ENCODE measurements around the gene DTD1. TPM values are rescaled to one million over a fixed set of nuclear protein-coding genes. Genes with fewer than 3 reads are reported as not detected.

Gene DTD1
- polyA plus RNA-seq, 1 of the 3 experiments (the other 2 are of a cell fraction) = 81.1 TPM

- H3K79me2 ChIP-seq (ENCODE audit: insufficient read depth) = no peaks in the 10 kb centered on the region; the same call in 1 of the 2 replicates
- H4K20me1 ChIP-seq (ENCODE audit: insufficient read depth) = no peaks in the 10 kb centered on the region
- POLR2A ChIA-PET = no interaction called here
- H3K4me1 ChIP-seq (ENCODE audit: control insufficient read depth in 1 of 2, insufficient read depth in 2 of 2, low read depth in 1 of 2, low read length in 1 of 2) = no peaks in the 10 kb centered on the region
- H3K9me3 ChIP-seq = 0 out of 2 replicates have a peak, but pooled peaks cover 4% of the 10 kb centered on the region
- H3K4me3 ChIP-seq (ENCODE audit: low read depth in 2 of 2, low read length in 1 of 2) = no peak overlapping the region
- no peaks in the 10 kb centered on the region for H3K27me3 ChIP-seq (ENCODE audit: insufficient read depth)
- H3K9ac ChIP-seq = no peak overlapping the region
- WGBS (ENCODE audit: low lambda C conversion rate) = 68% methylated on average over 5 of the region's 5 CpGs
- TF ChIP-seq TEAD4 (IDR thresholded peaks at IDR 0.05; ENCODE audit: borderline replicate concordance, insufficient read depth) = no peak
- TF ChIP-seq SMC3 (IDR thresholded peaks at IDR 0.05; ENCODE audit: low read depth, low read length) = no peak
- TF ChIP-seq FOSL2 (IDR thresholded peaks at IDR 0.05; ENCODE audit: borderline replicate concordance, low read depth) = no peak
- TF ChIP-seq YY1 (IDR thresholded peaks at IDR 0.05; ENCODE audit: low read depth) = no peak
- TF ChIP-seq MXI1 (IDR thresholded peaks at IDR 0.05; ENCODE audit: low read depth, low read length) = no peak
- no peak for TF ChIP-seq FOXJ3 (CRISPR knock-in tag; IDR thresholded peaks at IDR 0.05)
- no peak for TF ChIP-seq SIN3A (IDR thresholded peaks at IDR 0.05; ENCODE audit: borderline replicate concordance, low read depth, low read length)
- TF ChIP-seq MEF2A (IDR thresholded peaks at IDR 0.05; ENCODE audit: borderline replicate concordance, low read depth) = no peak
- TF ChIP-seq RAD21 (IDR thresholded peaks at IDR 0.05; ENCODE audit: low read length) = no peak
- TF ChIP-seq JUND (IDR thresholded peaks at IDR 0.05) = no peak
- TF ChIP-seq RFX5 (IDR thresholded peaks at IDR 0.05; ENCODE audit: low read length) = no peak
- TF ChIP-seq NFIC (IDR thresholded peaks at IDR 0.05; ENCODE audit: borderline replicate concordance) = no peak
- DNase-seq = no peak
- no peaks in the 10 kb centered on the region for H3F3A ChIP-seq (replicated peaks; ENCODE audit: insufficient read depth)
- no peak overlapping the region for H2AFZ ChIP-seq (ENCODE audit: low read depth)
- H3K9me2 ChIP-seq = no peaks in the 10 kb centered on the region
- no peak overlapping the region for H3K27ac ChIP-seq (ENCODE audit: low read depth in 2 of 2, low read length in 1 of 2)
- peaks cover 0 to 19% of the 10 kb centered on the region in 2 experiments for H3K36me3 ChIP-seq (replicated peaks in 1 of 2; ENCODE audit: control insufficient read depth in 1 of 2, insufficient read depth in 2 of 2, low read length in 1 of 2)
- CTCF ChIA-PET = interaction anchor here (0.6 to 1.2 kb wide), 4 partner anchors 9 to 51 kb away, joined by 3 to 4 read pairs (median 3); no protein-coding TSS in a partner anchor
- H3K4me2 ChIP-seq = no peak overlapping the region
These were observed 27.3 kb downstream of the DTD1 start for GRCh38 chr20:18615020-18615650.

GRCh38 chr20:18621004-18621403 lies 33.1 kb downstream of the DTD1 start:
- WGBS (ENCODE audit: low lambda C conversion rate) = 89% methylated on average over 5 of the region's 5 CpGs
- H3F3A ChIP-seq (replicated peaks; ENCODE audit: insufficient read depth) = no peaks in the 10 kb centered on the region
- 0 out of 2 replicates have a peak, but pooled peaks cover 4% of the 10 kb centered on the region for H3K9me3 ChIP-seq
- ChIA-PET CTCF (interaction anchor here (0.9 to 4.0 kb wide), 2 partner anchors 11 to 436 kb away, joined by 3 to 13 read pairs; no protein-coding TSS in a partner anchor), POLR2A (no interaction called here)
- no peak for DNase-seq
- no peak overlapping the region for H2AFZ ChIP-seq (ENCODE audit: low read depth)
- TF ChIP-seq EZH2phosphoT487 (IDR thresholded peaks at IDR 0.05; ENCODE audit: borderline replicate concordance, low read depth) = no peak
- no peak for TF ChIP-seq FOXM1 (IDR thresholded peaks at IDR 0.05; ENCODE audit: low read depth)
- no peak for TF ChIP-seq MXI1 (IDR thresholded peaks at IDR 0.05; ENCODE audit: low read depth, low read length)
- no peak for TF ChIP-seq MEF2A (IDR thresholded peaks at IDR 0.05; ENCODE audit: borderline replicate concordance, low read depth)
- TF ChIP-seq NFIC (IDR thresholded peaks at IDR 0.05; ENCODE audit: borderline replicate concordance) = no peak
- no peak for TF ChIP-seq FOSL2 (IDR thresholded peaks at IDR 0.05; ENCODE audit: borderline replicate concordance, low read depth)
- no peak for TF ChIP-seq PBX3 (IDR thresholded peaks at IDR 0.05)
- no peak for TF ChIP-seq POLR2AphosphoS5 (IDR thresholded peaks at IDR 0.05; ENCODE audit: low read depth, low read length)
- TF ChIP-seq TEAD4 (IDR thresholded peaks at IDR 0.05; ENCODE audit: borderline replicate concordance, insufficient read depth) = no peak
- TF ChIP-seq GABPA (IDR thresholded peaks at IDR 0.05; ENCODE audit: low read depth) = no peak
- no peak for TF ChIP-seq EP300 (IDR thresholded peaks at IDR 0.05; ENCODE audit: borderline replicate concordance in 1 of 2, low read depth in 1 of 2, low read length in 1 of 2)
- TF ChIP-seq ZBTB33 (IDR thresholded peaks at IDR 0.05; ENCODE audit: borderline replicate concordance, low read depth) = no peak
- TF ChIP-seq RCOR1 (IDR thresholded peaks at IDR 0.05; ENCODE audit: low read length) = no peak
- no peak for TF ChIP-seq IRF3 (IDR thresholded peaks at IDR 0.05; ENCODE audit: low read depth, low read length)
- TF ChIP-seq TCF12 (IDR thresholded peaks at IDR 0.05) = no peak
- peaks cover 0 to 15% of the 10 kb centered on the region in 2 experiments for H3K36me3 ChIP-seq (replicated peaks in 1 of 2; ENCODE audit: control insufficient read depth in 1 of 2, insufficient read depth in 2 of 2, low read length in 1 of 2)
- no peak overlapping the region for H3K27ac ChIP-seq (ENCODE audit: low read depth in 2 of 2, low read length in 1 of 2)
- no peak overlapping the region for H3K9ac ChIP-seq
- no peaks in the 10 kb centered on the region for H3K27me3 ChIP-seq (ENCODE audit: insufficient read depth)
- H3K4me2 ChIP-seq = no peak overlapping the region
- no peaks in the 10 kb centered on the region for H3K9me2 ChIP-seq
- H4K20me1 ChIP-seq (ENCODE audit: insufficient read depth) = no peaks in the 10 kb centered on the region
- H3K79me2 ChIP-seq (ENCODE audit: insufficient read depth) = peaks cover 3% of the 10 kb centered on the region; the same call in 1 of the 2 replicates
- no peaks in the 10 kb centered on the region; a peak in 1 of 4 replicates for H3K4me1 ChIP-seq (ENCODE audit: control insufficient read depth in 1 of 2, insufficient read depth in 2 of 2, low read depth in 1 of 2, low read length in 1 of 2)
- no peak overlapping the region for H3K4me3 ChIP-seq (ENCODE audit: low read depth in 2 of 2, low read length in 1 of 2)
